GM21381 (cell line): Measurements from ENCODE around the gene MCCC2.
"Not testable (repeated sequence)": the region's sequence is repeated elsewhere in the genome, so short reads cannot be mapped to it uniquely, and the experiment has no call there.

ENCODE experiments used
- ATAC-seq: cut with Tn5 transposase; IDR thresholded peaks from one replicate; pipeline ENCODE4 v1.9.1; 2021; ENCODE audit warnings: mild to moderate bottlenecking, moderate library complexity; ENCODE audit not compliant: unreplicated experiment

The MCCC2 gene

DNA sequence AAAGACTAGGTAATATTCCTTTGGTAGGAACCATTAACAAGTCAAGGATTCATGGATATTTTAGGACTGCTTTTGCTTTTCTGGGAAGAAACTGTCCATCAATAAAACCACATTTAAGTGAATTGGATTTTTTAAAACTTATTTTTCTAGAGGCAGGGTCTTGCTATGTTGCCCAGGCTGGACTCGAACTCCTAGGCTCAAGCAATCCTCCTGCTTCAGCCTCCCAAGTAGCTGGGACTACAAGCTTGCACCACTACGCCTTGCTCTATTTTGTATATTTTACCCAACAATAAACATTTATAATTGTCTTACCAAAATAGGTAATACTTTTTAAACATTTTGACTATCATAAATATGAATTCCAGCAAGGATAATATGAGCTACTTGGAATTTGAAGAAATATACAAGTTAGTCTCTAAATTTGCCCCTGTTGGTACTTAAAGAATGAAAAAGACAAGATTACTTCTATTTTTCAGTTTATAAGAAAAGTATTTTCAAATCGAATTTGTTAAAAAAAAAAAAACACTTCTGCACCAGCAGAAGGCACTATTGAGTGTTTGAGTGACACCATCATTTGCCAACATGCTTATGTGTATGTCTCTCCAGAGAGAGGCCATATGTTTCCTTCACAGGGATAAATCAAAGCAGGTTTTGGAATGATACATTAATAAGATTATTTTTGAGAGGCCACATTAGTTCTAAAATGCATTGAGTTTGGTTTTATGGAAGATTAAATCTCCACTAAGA, 71.9 kb downstream of the MCCC2 start:
- no peak for ATAC-seq

DNA sequence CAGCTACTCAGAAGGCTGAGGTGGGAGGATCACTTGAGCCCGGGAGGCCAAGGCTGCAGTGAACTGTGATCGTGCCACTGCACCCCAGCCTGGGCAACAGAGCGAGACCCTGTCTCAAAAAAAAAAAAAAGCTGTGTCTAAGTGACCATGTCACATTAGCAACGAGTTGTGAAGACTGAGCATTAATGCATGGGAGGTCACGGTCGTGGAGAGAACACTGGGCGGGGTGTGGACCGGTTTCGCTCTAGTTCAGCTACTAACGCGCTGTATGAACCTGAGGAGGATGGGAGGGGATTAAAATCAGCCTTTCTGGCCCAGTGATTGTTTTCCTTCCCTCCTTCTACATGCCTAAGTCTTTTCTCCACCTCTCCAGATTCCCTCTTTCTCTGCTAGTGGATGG, 75.2 kb downstream of the MCCC2 start:
- ATAC-seq, result no peak

GRCh38 chr5:71663191-71663969, 76.2 kb downstream of the MCCC2 start:
- ATAC-seq, result no peak

DNA sequence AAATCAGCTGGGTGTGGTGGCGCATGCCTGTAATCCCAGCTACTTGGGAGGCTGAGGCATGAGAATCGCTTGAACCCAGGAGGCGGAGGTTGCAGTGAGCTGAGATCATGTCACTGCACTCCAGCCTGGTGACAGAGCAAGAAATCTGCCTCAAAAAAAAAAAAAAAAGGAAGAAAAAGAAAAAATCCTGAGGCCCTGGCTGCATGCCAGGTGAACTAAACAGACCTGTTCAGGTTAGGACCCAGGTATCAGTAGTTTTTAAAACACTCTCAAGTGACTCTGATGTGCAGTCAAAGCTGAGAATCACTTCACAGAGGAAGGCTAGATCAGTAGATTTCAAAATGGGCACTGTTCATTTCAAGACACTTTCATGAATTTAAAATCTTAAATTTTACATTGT, 77.5 kb downstream of the MCCC2 start:
- not testable (repeated sequence) for ATAC-seq

DNA sequence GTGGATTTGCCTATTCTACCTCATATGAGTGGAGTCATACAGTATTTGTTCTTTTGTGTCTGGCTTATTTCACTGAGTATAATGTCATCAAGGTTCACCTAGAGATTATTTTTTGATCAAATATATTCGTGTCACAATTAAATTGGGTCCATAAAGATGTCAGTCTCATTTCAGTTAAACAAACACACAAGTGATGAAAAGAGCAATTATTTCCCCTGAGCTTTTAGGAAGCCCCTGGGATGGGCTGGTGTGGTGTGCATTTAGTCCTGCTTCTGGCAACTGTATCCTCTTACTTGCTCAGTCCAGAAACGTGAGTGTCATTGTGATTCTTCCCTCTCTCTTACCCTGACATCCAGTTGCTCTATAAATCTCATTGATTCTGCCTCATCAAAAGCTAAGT, 79.2 kb downstream of the MCCC2 start:
- no peak for ATAC-seq

DNA sequence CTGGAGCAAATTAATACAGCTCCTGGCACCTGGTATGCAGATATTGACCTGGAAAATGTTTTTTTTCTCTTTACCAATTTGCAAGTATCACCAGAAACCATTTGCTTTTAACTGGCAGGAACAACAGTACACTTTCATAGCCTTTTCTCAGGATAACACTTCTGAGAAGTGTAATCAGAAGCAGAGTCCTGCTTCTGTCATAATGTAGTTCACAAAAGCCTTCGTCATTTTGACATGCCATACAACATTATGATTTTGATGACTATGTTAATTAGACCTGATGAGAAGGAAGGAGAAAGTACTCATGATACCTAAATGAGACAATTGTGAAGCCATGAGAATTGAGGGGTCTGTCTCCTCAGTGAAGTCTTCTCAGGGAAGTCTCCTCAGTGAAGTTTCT, 90.8 kb downstream of the MCCC2 start:
- no peak for ATAC-seq

- no peak for ATAC-seq
Measured at GRCh38 chr5:71679714-71680113, 92.6 kb downstream of the MCCC2 start.

DNA sequence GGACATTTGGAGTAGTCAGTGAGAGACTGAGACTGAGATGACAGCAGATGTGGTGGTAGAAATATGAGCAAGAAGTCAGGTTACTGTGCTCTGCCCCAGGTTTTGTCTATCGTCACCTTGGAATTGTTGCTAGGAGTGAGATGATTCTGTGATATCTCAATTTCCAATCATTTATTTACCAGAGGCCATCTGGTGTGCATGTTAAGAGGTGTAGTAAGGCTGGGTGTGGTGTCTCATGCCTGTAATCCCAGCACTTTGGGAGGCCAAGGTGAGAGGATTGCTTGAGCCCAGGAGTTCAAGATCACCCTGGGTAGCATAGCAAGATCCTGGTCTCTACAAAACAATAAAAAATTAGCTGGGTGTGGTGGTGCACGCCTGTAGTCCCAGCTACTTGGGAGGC, 93.4 kb downstream of the MCCC2 start:
- no peak for ATAC-seq

- ATAC-seq, result no peak
Measured at GRCh38 chr5:71681296-71681695, 94.2 kb downstream of the MCCC2 start.

GRCh38 chr5:71684309-71684708, 97.2 kb downstream of the MCCC2 start:
- no peak for ATAC-seq

GRCh38 chr5:71693828-71694427, 106.8 kb downstream of the MCCC2 start:
- ATAC-seq, result no peak

GRCh38 chr5:71695071-71695470, 107.9 kb downstream of the MCCC2 start:
- ATAC-seq, result no peak

DNA sequence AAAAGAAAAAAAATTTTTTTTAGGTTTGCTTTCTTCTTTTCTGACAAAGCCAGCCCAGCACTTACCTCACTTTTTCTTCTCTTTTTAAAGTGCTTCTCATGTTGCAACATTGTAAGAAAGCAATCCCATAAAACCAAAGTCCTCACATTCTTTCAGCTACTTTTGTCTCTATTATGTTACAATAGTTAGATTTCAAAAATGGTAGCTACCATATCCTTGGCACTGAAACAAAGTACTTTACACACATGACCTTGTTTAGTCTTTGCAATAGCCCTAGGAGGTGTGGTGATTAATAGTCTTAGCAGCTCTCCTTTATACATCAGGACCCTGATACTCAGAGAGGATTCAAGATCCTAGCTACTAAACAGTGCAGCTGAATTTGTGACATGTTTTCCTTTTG, 108.5 kb downstream of the MCCC2 start:
- ATAC-seq, result no peak

DNA sequence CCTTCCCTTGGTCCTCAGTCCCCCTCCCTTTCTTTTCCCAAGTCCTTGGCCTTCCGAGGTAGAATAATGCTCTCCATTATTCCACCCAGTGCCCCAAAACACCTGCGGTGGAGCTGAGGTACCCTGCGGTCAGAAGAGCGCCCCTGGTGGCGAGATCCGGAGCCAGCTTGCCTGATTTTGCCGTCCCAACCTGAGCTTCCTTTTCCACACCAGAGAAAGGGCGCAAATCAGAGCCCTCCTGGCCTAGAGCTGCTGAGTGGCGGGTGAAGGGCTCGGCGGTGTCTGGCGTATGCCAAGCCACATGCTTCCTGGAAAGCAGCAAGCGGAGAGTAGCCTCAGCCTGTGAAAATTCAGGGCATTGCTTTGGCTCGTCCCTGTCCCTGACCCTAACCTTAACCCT, 110.8 kb downstream of the MCCC2 start:
- ATAC-seq, result no peak

GRCh38 chr5:71699233-71699632, 112.1 kb downstream of the MCCC2 start:
- ATAC-seq, result no peak

DNA sequence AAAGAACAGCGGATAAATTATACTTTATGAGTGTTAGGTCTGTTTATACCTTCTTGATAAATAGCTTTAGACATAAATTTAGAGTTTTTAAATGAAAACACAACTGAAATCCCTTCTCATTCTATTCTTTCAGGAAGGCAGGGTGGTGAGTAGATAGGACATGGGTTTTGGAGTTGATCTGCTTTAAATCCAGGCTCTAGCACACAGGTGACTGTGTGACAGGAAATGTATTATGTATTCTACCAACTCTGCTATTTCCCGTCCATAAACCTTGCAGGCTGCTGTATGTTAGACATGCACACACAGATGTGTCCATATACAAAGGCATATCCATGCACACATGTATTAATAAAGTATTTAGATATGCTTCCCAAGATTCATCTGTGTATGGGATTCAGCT, 112.6 kb downstream of the MCCC2 start:
- ATAC-seq, result no peak

- no peak for ATAC-seq
Measured at GRCh38 chr5:71700803-71701202, 113.7 kb downstream of the MCCC2 start.

GRCh38 chr5:71701407-71701806, 114.3 kb downstream of the MCCC2 start:
- no peak for ATAC-seq

GRCh38 chr5:71703941-71704340, 116.8 kb downstream of the MCCC2 start:
- no peak for ATAC-seq

- ATAC-seq, result no peak
Measured at GRCh38 chr5:71705421-71705820, 118.3 kb downstream of the MCCC2 start.

DNA sequence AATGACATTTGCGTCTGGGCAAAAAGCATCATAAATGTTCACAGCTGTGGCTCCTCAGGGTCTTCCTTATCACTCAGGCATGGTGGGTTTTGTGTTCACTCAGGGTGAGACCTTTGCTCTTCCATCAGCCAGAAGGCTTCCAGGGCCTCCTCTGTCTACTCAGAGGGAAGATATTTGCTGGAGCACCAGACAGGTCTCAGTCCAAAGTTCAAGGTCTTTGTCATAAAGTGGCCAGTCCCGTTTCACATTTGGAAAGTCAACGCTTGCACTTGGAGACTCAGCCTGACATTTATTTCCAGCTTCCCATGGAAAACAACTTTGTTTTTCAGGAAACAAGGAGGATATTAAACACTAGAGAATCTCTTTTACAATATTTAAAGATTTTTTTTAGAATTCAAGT, 119.8 kb downstream of the MCCC2 start:
- no peak for ATAC-seq
